Fibroblast of lung (primary cell): ENCODE measurements around the gene GRIA1. TPM values are rescaled to one million over a fixed set of nuclear protein-coding genes. Genes with fewer than 3 reads are reported as not detected.

ENCODE experiments used
- DNase-seq, 2 donors: peaks; one replicate each; pipeline versions ENCODE4 v3.0.0 to v3.0.0-alpha.2; 2010; ENCODE audit warnings: low read depth in 2 of 2
- H2AFZ ChIP-seq: 2 replicates; pipeline ENCODE4 v1.5.1; 2012; ENCODE audit warnings: low read length, control low read depth, inconsistent platforms
- H3K27ac ChIP-seq: 2 replicates; pipeline ENCODE4 v1.5.1; 2011; ENCODE audit warnings: low read length, control low read depth; ENCODE audit not compliant: insufficient read depth
- H3K27me3 ChIP-seq: 2 replicates; pipeline ENCODE4 v1.5.1; 2011; ENCODE audit warnings: mild to moderate bottlenecking, low read length; ENCODE audit not compliant: control insufficient read depth, insufficient read depth
- H3K36me3 ChIP-seq: 2 replicates; pipeline ENCODE4 v1.5.1; 2011; ENCODE audit warnings: low read length; ENCODE audit not compliant: control insufficient read depth, insufficient read depth
- H3K4me1 ChIP-seq: 2 replicates; pipeline ENCODE4 v1.5.1; 2011; ENCODE audit warnings: low read length; ENCODE audit not compliant: control insufficient read depth, insufficient read depth; ENCODE audit errors: extremely low read depth
- H3K4me2 ChIP-seq: 2 replicates; pipeline ENCODE4 v1.5.1; 2011; ENCODE audit warnings: low read length, control low read depth; ENCODE audit not compliant: insufficient read depth; ENCODE audit errors: extremely low read depth
- H3K4me3 ChIP-seq, 4 experiments: fragments of 200-600 bp in 1 of 4; sonication (generic) in 1 of 4; replicated peaks in 1 of 4; 2 replicates each; pipeline ENCODE4 v1.5.1; 2011 to 2016; ENCODE audit warnings: low read length in 4 of 4, low read depth in 3 of 4, mild to moderate bottlenecking in 3 of 4, control low read depth in 2 of 4, inconsistent platforms in 1 of 4, mixed read lengths in 1 of 4; ENCODE audit not compliant: insufficient read depth in 1 of 4; ENCODE audit errors: control extremely low read depth in 1 of 4
- H3K79me2 ChIP-seq: 2 replicates; pipeline ENCODE4 v1.5.1; 2012; ENCODE audit warnings: mild to moderate bottlenecking, low read length, inconsistent platforms; ENCODE audit not compliant: control insufficient read depth, insufficient read depth
- H3K9ac ChIP-seq: 2 replicates; pipeline ENCODE4 v1.5.1; 2011; ENCODE audit warnings: mild to moderate bottlenecking, low read length, control low read depth; ENCODE audit not compliant: insufficient read depth
- H3K9me3 ChIP-seq: 2 replicates; pipeline ENCODE4 v1.5.1; 2012; ENCODE audit warnings: low read depth, low read length; ENCODE audit not compliant: control insufficient read depth, insufficient read depth
- H4K20me1 ChIP-seq: 2 replicates; pipeline ENCODE4 v1.5.1; 2011; ENCODE audit warnings: low read length; ENCODE audit not compliant: control insufficient read depth, insufficient read depth; ENCODE audit errors: extremely low read depth
- CTCF ChIP-seq, 2 donors: IDR thresholded peaks in 1 of 2; conservative IDR thresholded peaks in 1 of 2; 1 replicate in 1 of 2; 2 replicates in 1 of 2; pipeline ENCODE4 v1.5.1; 2011 to 2012; ENCODE audit warnings: low read length in 2 of 2, control low read depth in 1 of 2, inconsistent platforms in 1 of 2, low read depth in 1 of 2, mild to moderate bottlenecking in 1 of 2
- EZH2 ChIP-seq: IDR thresholded peaks from 2 replicates; pipeline ENCODE4 v1.5.1; 2012; ENCODE audit warnings: low read length, control low read depth, mild to moderate bottlenecking; ENCODE audit errors: missing control alignments
- polyA plus RNA-seq, 2 donors: library from polyadenylated mRNA; depleted of rRNA in 1 of 2; stranded (reverse) in 1 of 2; unstranded in 1 of 2; fragments of >200 nt; gene quantifications; 2 replicates each; pipeline ENCODE4 v1.2.1, GENCODE V29; 2011 to 2012; ENCODE audit warnings: missing spikeins in 1 of 2
- total RNA-seq: library from RNA; depleted of rRNA; stranded (reverse); fragments of >200 nt; gene quantifications from 2 replicates; pipeline ENCODE4 v1.2.1, GENCODE V29; 2014

The GRIA1 gene
- total and polyA plus RNA-seq, 2 donors (not counting 1 experiment from before 2014, with no cell fraction given) = 2.0 to 4.5 TPM

DNA sequence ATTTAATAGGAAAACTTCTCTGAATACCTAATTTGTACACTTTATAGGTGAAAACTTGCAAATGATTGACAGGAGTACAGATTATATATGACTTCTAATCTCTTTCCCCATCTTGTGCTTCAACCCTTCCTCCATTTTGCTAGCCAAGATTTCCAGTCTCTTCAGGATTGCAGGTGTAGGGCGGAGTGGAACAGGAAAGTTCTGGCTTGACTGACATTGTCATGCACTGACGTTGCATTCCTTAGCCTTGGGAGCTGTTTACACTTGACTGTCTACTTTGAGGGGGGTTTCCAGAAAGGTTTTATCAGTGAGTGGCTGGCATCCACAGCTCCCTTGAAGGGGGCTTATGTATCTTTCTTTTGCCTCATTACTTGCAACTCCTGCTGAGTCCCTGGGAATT, 34.1 kb upstream of the GRIA1 start:
- Histone ChIP-seq H3K4me1 (no peaks in the 10 kb centered on the region), H3K36me3 (no peaks in the 10 kb centered on the region), H2AFZ (no peak overlapping the region)

GRCh38 chr5:153456993-153457392, 33.5 kb upstream of the GRIA1 start:
- Histone ChIP-seq H3K27me3 (no peaks in the 10 kb centered on the region), H4K20me1 (no peaks in the 10 kb centered on the region), H3K4me3 (no peak overlapping the region), H3K9ac (no peak overlapping the region), H3K4me1 (no peaks in the 10 kb centered on the region), H3K4me2 (no peak overlapping the region), H2AFZ (no peak overlapping the region), H3K36me3 (no peaks in the 10 kb centered on the region), H3K9me3 (no peaks in the 10 kb centered on the region), H3K27ac (no peak overlapping the region), H3K79me2 (no peaks in the 10 kb centered on the region)
- DNase-seq = no peak
- TF ChIP-seq CTCF (conservative IDR thresholded peaks at IDR 0.05 in 1 of 2, IDR thresholded peaks at IDR 0.05 in 1 of 2; ENCODE audit: low read depth in 1 of 2, low read length in 2 of 2) (no peak), EZH2 (no peak)

More for the DNA sequence above, 34.1 kb upstream of the GRIA1 start:
- Histone ChIP-seq H3K9ac (no peak overlapping the region), H3K9me3 (no peaks in the 10 kb centered on the region), H3K4me3 (no peak overlapping the region), H3K27ac (no peak overlapping the region), H3K79me2 (no peaks in the 10 kb centered on the region), H3K4me2 (no peak overlapping the region), H4K20me1 (no peaks in the 10 kb centered on the region), H3K27me3 (no peaks in the 10 kb centered on the region)
- no peak for DNase-seq
- TF ChIP-seq EZH2 = no peak
- no peak for TF ChIP-seq CTCF (conservative IDR thresholded peaks at IDR 0.05 in 1 of 2, IDR thresholded peaks at IDR 0.05 in 1 of 2; ENCODE audit: low read depth in 1 of 2, low read length in 2 of 2)

GRCh38 chr5:153458268-153458667, 32.2 kb upstream of the GRIA1 start:
- no peaks in the 10 kb centered on the region for H3K27me3 ChIP-seq
- no peaks in the 10 kb centered on the region for H3K4me1 ChIP-seq
- no peak for TF ChIP-seq CTCF (conservative IDR thresholded peaks at IDR 0.05 in 1 of 2, IDR thresholded peaks at IDR 0.05 in 1 of 2; ENCODE audit: low read depth in 1 of 2, low read length in 2 of 2)
- H3K4me3 ChIP-seq = no peak overlapping the region
- no peak overlapping the region for H3K9ac ChIP-seq
- H3K36me3 ChIP-seq = no peaks in the 10 kb centered on the region
- no peaks in the 10 kb centered on the region for H3K9me3 ChIP-seq
- DNase-seq = no peak
- no peak overlapping the region for H2AFZ ChIP-seq
- no peak overlapping the region for H3K27ac ChIP-seq
- H3K4me2 ChIP-seq = no peak overlapping the region
- no peaks in the 10 kb centered on the region for H3K79me2 ChIP-seq
- no peaks in the 10 kb centered on the region for H4K20me1 ChIP-seq
